ENCODE data around the gene TMEM271.

DNA sequence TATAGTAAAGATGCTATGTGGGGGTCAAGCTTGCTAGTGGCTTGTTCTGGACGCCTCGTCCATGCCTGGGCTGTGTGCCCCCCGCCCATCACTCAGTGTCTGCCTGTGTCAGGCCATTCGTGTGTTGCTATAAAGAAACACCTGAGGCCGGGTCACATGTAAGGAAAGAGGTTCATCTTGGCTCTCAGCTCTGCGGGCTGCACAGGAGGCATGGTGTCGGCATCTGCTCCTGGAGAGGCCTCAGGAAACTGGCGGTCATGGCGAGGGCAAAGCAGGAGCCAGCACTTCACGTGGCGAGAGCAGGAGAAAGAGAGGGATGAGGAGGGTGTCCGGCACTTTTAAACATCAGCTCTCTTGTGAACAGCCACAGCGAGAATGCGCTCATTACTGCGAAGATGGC lies 51.9 kb downstream of the TMEM271 start:
- TF ChIP-seq CTCF (IDR thresholded peaks at IDR 0.05; ENCODE audit: insufficient read depth, low read length) (no peak), GABPA (IDR thresholded peaks at IDR 0.05; ENCODE audit: low read depth) (no peak), POLR2AphosphoS5 (IDR thresholded peaks at IDR 0.05; ENCODE audit: low read depth) (no peak), REST (IDR thresholded peaks at IDR 0.05; ENCODE audit: insufficient replicate concordance, low read depth) (no peak), SPI1 (IDR thresholded peaks at IDR 0.05; ENCODE audit: borderline replicate concordance, low read depth) (no peak)

All from HL-60 (cell line).